GM12878 (cell line): ENCODE measurements around the gene LGALS1. TPM values are rescaled to one million over a fixed set of nuclear protein-coding genes. Genes with fewer than 3 reads are reported as not detected.
A peak's percentile ranks its signal among the peaks of the same experiment; 100 is the strongest.

Experiments used
- ATAC-seq: fragments of 200-7000 bp; cut with Tn5 transposase; 3 replicates; pipeline ENCODE4 v1.9.1; 2020; ENCODE audit warnings: mild to moderate bottlenecking, moderate library complexity
- BruUV-seq: library from RNA; stranded (reverse); fragments of 400-500 nt; replicated peaks from 2 replicates; lab custom pipeline; 2021; lab: Mats Ljungman, UMichigan
- CTCF ChIA-PET: fragments of 300-600 bp; sonication (Branson Sonifier 250); formaldehyde crosslinking; extraction: SDS; loops from one replicate; lab custom pipeline; 2021; ENCODE audit warnings: inconsistent platforms; lab: Yijun Ruan, JAX
- POLR2A ChIA-PET: fragments of 350-600 bp; formaldehyde crosslinking; extraction: SDS; loops from one replicate; lab custom pipeline; 2021; ENCODE audit warnings: inconsistent platforms; lab: Charles Lee
- RAD21 ChIA-PET: fragments of 300-600 bp; sonication (Branson Sonifier 250); formaldehyde crosslinking; loops from one replicate; lab custom pipeline; 2023; ENCODE audit warnings: antibody characterized with exemption; ENCODE audit not compliant: unreplicated experiment; lab: Charles Lee
- SMC1A ChIA-PET: fragments of 300-600 bp; sonication (Branson Sonifier 250); formaldehyde crosslinking; loops from one replicate; lab custom pipeline; 2023; ENCODE audit not compliant: unreplicated experiment, uncharacterized antibody; lab: Charles Lee
- DNase-seq: peaks from one replicate; pipeline ENCODE4 v3.0.0-alpha.2; 2011; ENCODE audit warnings: low read depth, low spot score
- FAIRE-seq: peaks from 3 replicates; lab custom pipeline; 2011; peaks lifted over from hg19 to GRCh38; lab: Jason Lieb, UNC
- H2AFZ ChIP-seq: 2 replicates; pipeline ENCODE4 v1.6.0; 2011; ENCODE audit warnings: low read depth, low read length, control low read depth; ENCODE audit not compliant: control insufficient read depth
- H3K27ac ChIP-seq: 2 replicates; pipeline ENCODE4 v1.5.1; 2011; ENCODE audit warnings: control low read depth; ENCODE audit not compliant: control insufficient read depth, insufficient read depth
- H3K27me3 ChIP-seq, 2 experiments: replicated peaks in 1 of 2; 2 replicates each; pipeline versions ENCODE4 v1.6.0 to v1.6.1; 2011; ENCODE audit warnings: low read length in 1 of 2; ENCODE audit not compliant: control insufficient read depth in 2 of 2, insufficient read depth in 2 of 2
- H3K36me3 ChIP-seq, 2 experiments: 2 replicates each; pipeline ENCODE4 v1.5.1; 2011; ENCODE audit warnings: low read length in 1 of 2; ENCODE audit not compliant: control insufficient read depth in 2 of 2, insufficient read depth in 2 of 2
- H3K4me1 ChIP-seq: 2 replicates; pipeline ENCODE4 v1.6.1; 2011; ENCODE audit warnings: mild to moderate bottlenecking, low read length, moderate library complexity, mixed read lengths; ENCODE audit not compliant: control insufficient read depth, insufficient read depth
- H3K4me2 ChIP-seq: 2 replicates; pipeline ENCODE4 v1.6.0; 2011; ENCODE audit warnings: control low read depth; ENCODE audit not compliant: control insufficient read depth, insufficient read depth
- H3K4me3 ChIP-seq: fragments of 200-600 bp; sonication (generic); 2 replicates; pipeline ENCODE4 v1.5.1; 2016
- H3K79me2 ChIP-seq: 2 replicates; pipeline ENCODE4 v1.6.0; 2011; ENCODE audit warnings: low read length; ENCODE audit not compliant: control insufficient read depth, insufficient read depth
- H3K9ac ChIP-seq: 2 replicates; pipeline ENCODE4 v1.8.0; 2011; ENCODE audit warnings: low read length, control low read depth, mixed read lengths; ENCODE audit not compliant: control insufficient read depth, insufficient read depth
- H3K9me3 ChIP-seq: replicated peaks from 3 replicates; pipeline ENCODE4 v1.5.1; 2011; ENCODE audit warnings: mild to moderate bottlenecking, low read length; ENCODE audit not compliant: control insufficient read depth, insufficient read depth
- H4K20me1 ChIP-seq: 2 replicates; pipeline ENCODE4 v1.6.0; 2011; ENCODE audit not compliant: control insufficient read depth, insufficient read depth
- BCL11A ChIP-seq: IDR thresholded peaks from 2 replicates; pipeline ENCODE4 v1.6.1; 2011; ENCODE audit warnings: low read depth, low read length
- CBX3 ChIP-seq: fragments of 200-600 bp; sonication (generic); IDR thresholded peaks from 2 replicates; pipeline ENCODE4 v1.6.1; 2016; ENCODE audit warnings: low read depth, borderline replicate concordance
- CHD1 ChIP-seq: IDR thresholded peaks from 2 replicates; pipeline ENCODE4 v1.6.1; 2012; ENCODE audit warnings: low read depth, low read length, improper control_type of control experiment
- HDGF ChIP-seq: fragments of 450-650 bp; IDR thresholded peaks from 2 replicates; pipeline ENCODE4 v1.6.1; 2016; ENCODE audit warnings: antibody characterized with exemption
- RELB ChIP-seq: fragments of 450-650 bp; IDR thresholded peaks from 2 replicates; pipeline ENCODE4 v1.6.1; 2017; ENCODE audit warnings: low read depth, mild to moderate bottlenecking, moderate library complexity
- SKIL ChIP-seq: fragments of 450-650 bp; IDR thresholded peaks from 2 replicates; pipeline ENCODE4 v1.6.1; 2017; ENCODE audit warnings: mild to moderate bottlenecking, low read depth, inconsistent platforms; ENCODE audit not compliant: poor library complexity, severe bottlenecking
- YBX1 ChIP-seq: fragments of 450-650 bp; IDR thresholded peaks from 2 replicates; pipeline ENCODE4 v1.6.1; 2016; ENCODE audit warnings: antibody characterized with exemption
- ZNF384 ChIP-seq: IDR thresholded peaks from 2 replicates; pipeline ENCODE4 v1.6.1; 2012; ENCODE audit warnings: low read depth, mild to moderate bottlenecking, low read length, improper control_type of control experiment, borderline replicate concordance
- WGBS: methylation state at CpG from one replicate; pipeline ENCODE4 v1.1.6; 2016; ENCODE audit warnings: low lambda C conversion rate; ENCODE audit not compliant: insufficient replicate concordance, insufficient coverage; ENCODE audit errors: missing lambda C conversion rate; 5-methylcytosine and 5-hydroxymethylcytosine counted together
- in situ Hi-C: fragments of 300-500 bp; cut with MboI; formaldehyde crosslinking; loops from 9 replicates; pipeline ENCODE4 v1.14.3; 2018; ENCODE audit warnings: mixed read lengths
- intact Hi-C: fragments of 100-400 bp; cut with micrococcal nuclease; formaldehyde crosslinking; loops from one replicate; pipeline ENCODE4 v1.14.2; 2022; ENCODE audit not compliant: unreplicated experiment
- polyA plus RNA-seq, 11 experiments: library from polyadenylated mRNA; depleted of rRNA in 4 of 11; unstranded in 6 of 11; stranded (reverse) in 5 of 11; fragments of >200 nt; fragmentation: Nextera tagmentation in 4 of 11; fragmentation: Illumina TruSeq in 1 of 11; extraction: Ambion mirVana in 4 of 11; extraction: Trizol in 1 of 11; gene quantifications; 1 replicate in 1 of 11; 2 replicates in 10 of 11; pipeline versions ENCODE4 v1.2.1 to v1.2.3, GENCODE V29; 2011 to 2016; ENCODE audit warnings: inconsistent platforms in 2 of 11, missing spikeins in 2 of 11, low read depth in 1 of 11
- total RNA-seq, 4 experiments: library from RNA; depleted of rRNA in 3 of 4; stranded (reverse); fragments of >200 nt in 3 of 4; fragmentation: Illumina TruSeq in 1 of 4; extraction: Trizol in 1 of 4; gene quantifications; 2 replicates each; pipeline versions ENCODE4 v1.2.1 to v1.2.3, GENCODE V29; 2013 to 2021

The LGALS1 gene
- total and polyA plus RNA-seq, 10 of the 15 experiments (the other 5 are each of a cell fraction or from before 2014, with no cell fraction given): 312 to 1,889 (median 706) TPM

- CTCF ChIA-PET: interaction anchor here (1.4 to 14.9 kb wide), 6 partner anchors 8 to 238 kb away, joined by 5 to 275 read pairs (median 104); partner anchors contain the start of genes GGA1, LGALS1, NOL12 and PDXP
- in situ Hi-C loops: loop anchor here (5.0 kb wide), 1 partner anchor 57 kb away; no protein-coding TSS in a partner anchor
- SMC1A ChIA-PET: interaction anchor here (0.9 to 5.9 kb wide), 11 partner anchors 8 to 56 kb away, joined by 3 to 69 read pairs (median 6); partner anchors contain the start of genes LGALS1, PDXP and SH3BP1
- 81% methylated on average over 14 of the region's 14 CpGs for WGBS
- Histone ChIP-seq H3K27ac (peak overlapping the region; percentile 36), H4K20me1 (no peaks in the 10 kb centered on the region)
- TF ChIP-seq YBX1: no peak
- TF ChIP-seq ZNF384: no peak
- TF ChIP-seq HDGF: peak; percentile 75; the same call in 1 of the 2 replicates
- TF ChIP-seq, all 136 proteins: peak for 1
- no peak overlapping the region for H3K9ac ChIP-seq
- FAIRE-seq (no peak), ATAC-seq (no peak), DNase-seq (no peak)
- H2AFZ ChIP-seq: no peak overlapping the region
- peaks cover 27% of the 10 kb centered on the region for H3K4me1 ChIP-seq
- RAD21 ChIA-PET: interaction anchor here (0.8 to 7.1 kb wide), 9 partner anchors 9 to 60 kb away, joined by 3 to 76 read pairs (median 14); partner anchors contain the start of genes LGALS1, NOL12, PDXP and SH3BP1
- H3K4me3 ChIP-seq: no peak overlapping the region
- no peaks in the 10 kb centered on the region for H3K27me3 ChIP-seq
- H3K4me2 ChIP-seq: peak overlapping the region; percentile 46; the same call in 1 of the 2 replicates
- peaks cover 17 to 19% of the 10 kb centered on the region in 2 experiments for H3K36me3 ChIP-seq
- no peaks in the 10 kb centered on the region for H3K79me2 ChIP-seq
- POLR2A ChIA-PET: interaction anchor here (0.9 to 5.0 kb wide), 8 partner anchors 8 to 56 kb away, joined by 3 to 45 read pairs (median 11); partner anchors contain the start of genes GGA1, PDXP and SH3BP1
- intact Hi-C loops: no loop called here
- H3K9me3 ChIP-seq: no peaks in the 10 kb centered on the region
- no TSS peak for BruUV-seq
Measured at GRCh38 chr22:37625737-37626136, 49.7 kb upstream of the LGALS1 start.

GRCh38 chr22:37626144-37626543, 49.3 kb upstream of the LGALS1 start:
- SMC1A ChIA-PET: interaction anchor here (0.9 to 5.9 kb wide), 11 partner anchors 9 to 55 kb away, joined by 3 to 69 read pairs (median 6); partner anchors contain the start of genes LGALS1, PDXP and SH3BP1
- RAD21 ChIA-PET: interaction anchor here (0.8 to 7.1 kb wide), 10 partner anchors 8 to 60 kb away, joined by 3 to 76 read pairs (median 10); partner anchors contain the start of genes LGALS1, NOL12, PDXP and SH3BP1
- no peak for FAIRE-seq
- POLR2A ChIA-PET: interaction anchor here (0.9 to 5.0 kb wide), 9 partner anchors 8 to 56 kb away, joined by 3 to 45 read pairs (median 13); partner anchors contain the start of genes GGA1, LGALS1, PDXP and SH3BP1
- peaks cover 27% of the 10 kb centered on the region for H3K4me1 ChIP-seq
- no peak overlapping the region for H2AFZ ChIP-seq
- ATAC-seq: peak; percentile 56
- H3K9me3 ChIP-seq: no peaks in the 10 kb centered on the region
- H3K9ac ChIP-seq: no peak overlapping the region
- no peak overlapping the region for H3K4me3 ChIP-seq
- no peaks in the 10 kb centered on the region for H4K20me1 ChIP-seq
- WGBS: 83% methylated on average over 11 of the region's 11 CpGs
- no peaks in the 10 kb centered on the region for H3K79me2 ChIP-seq
- BruUV-seq: no TSS peak
- DNase-seq: no peak
- H3K27me3 ChIP-seq: no peaks in the 10 kb centered on the region
- peak overlapping the region; percentile 46; the same call in 1 of the 2 replicates for H3K4me2 ChIP-seq
- CTCF ChIA-PET: interaction anchor here (4.1 to 14.9 kb wide), 5 partner anchors 8 to 54 kb away, joined by 26 to 275 read pairs (median 146); partner anchors contain the start of genes GGA1, LGALS1, NOL12 and PDXP
- in situ Hi-C loops: loop anchor here (5.0 kb wide), 1 partner anchor 56 kb away; no protein-coding TSS in a partner anchor
- peaks cover 15 to 17% of the 10 kb centered on the region in 2 experiments for H3K36me3 ChIP-seq
- H3K27ac ChIP-seq: peak overlapping the region; percentile 36
- intact Hi-C loops: no loop called here
- TF ChIP-seq SKIL: no peak
- no peak for TF ChIP-seq CBX3
- no peak for TF ChIP-seq CHD1
- TF ChIP-seq RELB: peak; percentile 68; the same call in 1 of the 2 replicates
- no peak for TF ChIP-seq BCL11A
